H9 (cell line): ENCODE data around the gene GATAD1. TPM values are rescaled to one million over a fixed set of nuclear protein-coding genes. Genes with fewer than 3 reads are reported as not detected.

Source experiments
- DNase-seq: peaks from one replicate; pipeline ENCODE4 v3.0.0-alpha.2; 2017
- H2AFZ ChIP-seq: one replicate; pipeline ENCODE4 v1.6.1; 2013; ENCODE audit warnings: mild to moderate bottlenecking, low read length, control low read depth, moderate library complexity
- H2AK5ac ChIP-seq: 2 replicates; pipeline ENCODE4 v1.6.1; 2013; ENCODE audit warnings: low read length, control low read depth, mixed read lengths; ENCODE audit not compliant: insufficient read length
- H2BK120ac ChIP-seq: one replicate; pipeline ENCODE4 v1.6.1; 2013; ENCODE audit warnings: low read depth, mild to moderate bottlenecking, low read length, control low read depth, inconsistent platforms; ENCODE audit not compliant: poor library complexity, severe bottlenecking
- H2BK12ac ChIP-seq: 2 replicates; pipeline ENCODE4 v1.6.1; 2013; ENCODE audit warnings: low read length, control low read depth, mixed read lengths, low read depth; ENCODE audit not compliant: insufficient read length
- H2BK15ac ChIP-seq: 2 replicates; pipeline ENCODE4 v1.6.1; 2013; ENCODE audit warnings: low read depth, low read length, control low read depth
- H2BK20ac ChIP-seq: one replicate; pipeline ENCODE4 v1.6.1; 2013; ENCODE audit warnings: low read depth, mild to moderate bottlenecking, low read length, control low read depth, inconsistent platforms; ENCODE audit not compliant: poor library complexity, severe bottlenecking
- H2BK5ac ChIP-seq: 2 replicates; pipeline ENCODE4 v1.6.1; 2013; ENCODE audit warnings: low read length, control low read depth, mixed read lengths; ENCODE audit not compliant: insufficient read length
- H3K14ac ChIP-seq: 2 replicates; pipeline ENCODE4 v1.6.1; 2013; ENCODE audit warnings: low read length, control low read depth; ENCODE audit not compliant: insufficient read depth
- H3K18ac ChIP-seq: 2 replicates; pipeline ENCODE4 v1.6.1; 2013; ENCODE audit warnings: low read depth, mild to moderate bottlenecking, mixed read lengths, low read length, control low read depth; ENCODE audit not compliant: insufficient read length
- H3K23ac ChIP-seq: 2 replicates; pipeline ENCODE4 v1.6.1; 2013; ENCODE audit warnings: low read length, control low read depth, mixed read lengths, low read depth; ENCODE audit not compliant: insufficient read length
- H3K23me2 ChIP-seq: 2 replicates; pipeline ENCODE4 v1.6.1; 2013; ENCODE audit warnings: low read depth, mild to moderate bottlenecking, mixed read lengths, low read length, control low read depth; ENCODE audit not compliant: insufficient read length, poor library complexity, severe bottlenecking
- H3K27ac ChIP-seq: 2 replicates; pipeline ENCODE4 v1.5.1; 2013; ENCODE audit warnings: low read length, control low read depth, mixed read lengths, low read depth; ENCODE audit not compliant: insufficient read length
- H3K27me3 ChIP-seq: 2 replicates; pipeline ENCODE4 v1.6.1; 2013; ENCODE audit warnings: low read length, control low read depth, inconsistent platforms; ENCODE audit not compliant: insufficient read depth
- H3K4ac ChIP-seq: 2 replicates; pipeline ENCODE4 v1.6.1; 2013; ENCODE audit warnings: low read depth, mild to moderate bottlenecking, control low read depth, inconsistent platforms, low read length, moderate library complexity
- H3K4me1 ChIP-seq: 2 replicates; pipeline ENCODE4 v1.6.1; 2013; ENCODE audit warnings: low read length, control low read depth, inconsistent platforms; ENCODE audit not compliant: insufficient read depth
- H3K4me2 ChIP-seq: 2 replicates; pipeline ENCODE4 v1.6.1; 2013; ENCODE audit warnings: low read length, control low read depth, mixed read lengths; ENCODE audit not compliant: insufficient read length, insufficient read depth
- H3K56ac ChIP-seq: 2 replicates; pipeline ENCODE4 v1.6.1; 2013; ENCODE audit warnings: low read depth, mild to moderate bottlenecking, mixed read lengths, low read length, control low read depth; ENCODE audit not compliant: insufficient read length
- H3K79me1 ChIP-seq: 2 replicates; pipeline ENCODE4 v1.6.1; 2013; ENCODE audit warnings: low read depth, mild to moderate bottlenecking, moderate library complexity, low read length, control low read depth, inconsistent platforms; ENCODE audit not compliant: insufficient read depth, poor library complexity, severe bottlenecking
- H3K79me2 ChIP-seq: 2 replicates; pipeline ENCODE4 v1.6.1; 2013; ENCODE audit warnings: low read length, control low read depth, inconsistent platforms; ENCODE audit not compliant: insufficient read depth
- H3K9ac ChIP-seq: 2 replicates; pipeline ENCODE4 v1.6.1; 2013; ENCODE audit warnings: low read length, control low read depth, mixed read lengths; ENCODE audit not compliant: insufficient read length; ENCODE audit errors: extremely low read depth
- H3K9me3 ChIP-seq: one replicate; pipeline ENCODE4 v1.6.1; 2013; ENCODE audit warnings: low read depth, low read length, inconsistent platforms; ENCODE audit not compliant: control insufficient read depth
- H3T11ph ChIP-seq: one replicate; pipeline ENCODE4 v1.6.1; 2013; ENCODE audit warnings: mild to moderate bottlenecking, low read length, control low read depth, inconsistent platforms
- H4K20me1 ChIP-seq: one replicate; pipeline ENCODE4 v1.6.1; 2013; ENCODE audit not compliant: control insufficient read depth, insufficient read length, insufficient read depth
- H4K5ac ChIP-seq: 2 replicates; pipeline ENCODE4 v1.6.1; 2013; ENCODE audit warnings: low read depth, mild to moderate bottlenecking, mixed read lengths, low read length, control low read depth; ENCODE audit not compliant: insufficient read length
- H4K8ac ChIP-seq: replicated peaks from 2 replicates; pipeline ENCODE4 v1.6.1; 2013; ENCODE audit warnings: low read length, control low read depth, mixed read lengths, low read depth; ENCODE audit not compliant: insufficient read length
- H4K91ac ChIP-seq: 2 replicates; pipeline ENCODE4 v1.6.1; 2013; ENCODE audit warnings: low read depth, mild to moderate bottlenecking, moderate library complexity, mixed read lengths, low read length, control low read depth; ENCODE audit not compliant: insufficient read length
- H3K27ac Mint-ChIP-seq, 3 experiments: 2 replicates in 2 of 3; 3 replicates in 1 of 3; pipeline ENCODE4 v1.8.0; 2020 to 2021; ENCODE audit warnings: mixed read lengths in 3 of 3, mild to moderate bottlenecking in 1 of 3, moderate library complexity in 1 of 3
- H3K27me3 Mint-ChIP-seq: 2 replicates; pipeline ENCODE4 v1.8.0; 2021; ENCODE audit warnings: low read depth, mild to moderate bottlenecking, moderate library complexity, mixed read lengths
- H3K36me3 Mint-ChIP-seq, 3 experiments: 2 replicates in 2 of 3; 3 replicates in 1 of 3; pipeline ENCODE4 v1.8.0; 2020 to 2021; ENCODE audit warnings: low read depth in 3 of 3, mixed read lengths in 3 of 3; ENCODE audit not compliant: insufficient read depth in 1 of 3
- H3K4me1 Mint-ChIP-seq, 2 experiments: 2 replicates each; pipeline ENCODE4 v1.8.0; 2020; ENCODE audit warnings: mixed read lengths in 2 of 2
- H3K4me3 Mint-ChIP-seq, 2 experiments: 2 replicates in 1 of 2; 3 replicates in 1 of 2; pipeline ENCODE4 v1.8.0; 2020 to 2021; ENCODE audit warnings: mild to moderate bottlenecking in 2 of 2, mixed read lengths in 2 of 2, moderate library complexity in 1 of 2
- H3K9me3 Mint-ChIP-seq, 2 experiments: 2 replicates in 1 of 2; 3 replicates in 1 of 2; pipeline ENCODE4 v1.8.0; 2020; ENCODE audit warnings: mild to moderate bottlenecking in 2 of 2, mixed read lengths in 2 of 2, moderate library complexity in 1 of 2
- CTCF ChIP-seq: fragments of 200-600 bp; sonication (generic); conservative IDR thresholded peaks from 3 replicates; pipeline ENCODE4 v1.8.0; 2021; ENCODE audit warnings: antibody characterized with exemption, mild to moderate bottlenecking
- WGBS: extraction: QIAGEN DNeasy Blood & Tissue Kit; methylation state at CpG from one replicate; pipeline ENCODE4 v1.1.7; 2013; ENCODE audit warnings: missing lambda C conversion rate, low lambda C conversion rate, mixed read lengths; ENCODE audit not compliant: insufficient read length; ENCODE audit errors: extremely low coverage; 5-methylcytosine and 5-hydroxymethylcytosine counted together
- total RNA-seq: library from RNA; stranded (reverse); gene quantifications from 2 replicates; pipeline ENCODE4 v1.2.1, GENCODE V29; 2021

Gene GATAD1
- total RNA-seq, 1 experiment from 2014 or later: 36.5 TPM

GRCh38 chr7:92435542-92435941 lies 11.7 kb upstream of the GATAD1 start:
- peaks cover 0 to 13% (median 2%) of the 10 kb centered on the region in 3 experiments; a peak in 4 of 7 replicates for H3K36me3 Mint-ChIP-seq
- H3K79me1 ChIP-seq: no peaks in the 10 kb centered on the region
- no peaks in the 10 kb centered on the region for H3K23me2 ChIP-seq
- no peak overlapping the region for H4K91ac ChIP-seq
- H3K9me3 Mint-ChIP-seq: peaks cover 0 to 5% of the 10 kb centered on the region in 2 experiments; a peak in 3 of 5 replicates
- no peak overlapping the region for H2BK20ac ChIP-seq
- no peaks in the 10 kb centered on the region for H4K20me1 ChIP-seq
- no peaks in the 10 kb centered on the region for H3K27me3 Mint-ChIP-seq
- no peak overlapping the region for H3T11ph ChIP-seq
- no peak overlapping the region for H2BK12ac ChIP-seq
- H3K27ac ChIP-seq: no peak overlapping the region
- H4K5ac ChIP-seq: no peak overlapping the region
- H3K9ac ChIP-seq: no peak overlapping the region
- H3K27ac Mint-ChIP-seq: no peak overlapping the region
- no peaks in the 10 kb centered on the region for H3K9me3 ChIP-seq
- H3K79me2 ChIP-seq: no peaks in the 10 kb centered on the region
- H3K27me3 ChIP-seq: no peaks in the 10 kb centered on the region
- H3K4me1 Mint-ChIP-seq: peaks cover 30 to 34% of the 10 kb centered on the region in 2 experiments
- no peak overlapping the region for H2BK15ac ChIP-seq
- no peak for TF ChIP-seq CTCF
- H3K23ac ChIP-seq: no peak overlapping the region
- H3K56ac ChIP-seq: no peak overlapping the region
- peaks cover 6% of the 10 kb centered on the region; the same call in 1 of the 2 replicates for H3K4me1 ChIP-seq
- H3K18ac ChIP-seq: no peak overlapping the region
- no peak overlapping the region for H3K4me2 ChIP-seq
- H2BK5ac ChIP-seq: no peak overlapping the region
- no peak overlapping the region for H4K8ac ChIP-seq
- no peak overlapping the region for H2AK5ac ChIP-seq
- no peak overlapping the region for H2AFZ ChIP-seq
- WGBS: no CpG with 5 or more reads among the region's 2 CpGs
- H3K4me3 Mint-ChIP-seq: no peak overlapping the region
- H3K14ac ChIP-seq: no peak overlapping the region
- no peak overlapping the region for H2BK120ac ChIP-seq
- no peak for DNase-seq
- no peak overlapping the region for H3K4ac ChIP-seq
